C4-2B (cell line): ENCODE data around the gene PRLH.
"Not testable (repeated sequence)": the region's sequence is repeated elsewhere in the genome, so short reads cannot be mapped to it uniquely, and the experiment has no call there.

Experiments used
- CTCF ChIP-seq: fragments of 450-650 bp; conservative IDR thresholded peaks from 2 replicates; pipeline ENCODE4 v1.5.1; 2017; ENCODE audit warnings: mild to moderate bottlenecking
- ZFX ChIP-seq: fragments of 450-650 bp; IDR thresholded peaks from 2 replicates; pipeline ENCODE4 v1.6.1; 2017

GRCh38 chr2:237595829-237596519 lies 29.6 kb downstream of the PRLH start:
- not testable (repeated sequence) for TF ChIP-seq CTCF, ZFX
